DMS114 treated with DMSO at 0.1 percent for 48 hours (cell line): ENCODE data around the gene PECR.

ENCODE experiments used
- DNase-seq: peaks from one replicate; lab custom pipeline; 2025; ENCODE audit not compliant: unreplicated experiment; lab: John Stamatoyannopoulos, UW

PECR gene

DNA sequence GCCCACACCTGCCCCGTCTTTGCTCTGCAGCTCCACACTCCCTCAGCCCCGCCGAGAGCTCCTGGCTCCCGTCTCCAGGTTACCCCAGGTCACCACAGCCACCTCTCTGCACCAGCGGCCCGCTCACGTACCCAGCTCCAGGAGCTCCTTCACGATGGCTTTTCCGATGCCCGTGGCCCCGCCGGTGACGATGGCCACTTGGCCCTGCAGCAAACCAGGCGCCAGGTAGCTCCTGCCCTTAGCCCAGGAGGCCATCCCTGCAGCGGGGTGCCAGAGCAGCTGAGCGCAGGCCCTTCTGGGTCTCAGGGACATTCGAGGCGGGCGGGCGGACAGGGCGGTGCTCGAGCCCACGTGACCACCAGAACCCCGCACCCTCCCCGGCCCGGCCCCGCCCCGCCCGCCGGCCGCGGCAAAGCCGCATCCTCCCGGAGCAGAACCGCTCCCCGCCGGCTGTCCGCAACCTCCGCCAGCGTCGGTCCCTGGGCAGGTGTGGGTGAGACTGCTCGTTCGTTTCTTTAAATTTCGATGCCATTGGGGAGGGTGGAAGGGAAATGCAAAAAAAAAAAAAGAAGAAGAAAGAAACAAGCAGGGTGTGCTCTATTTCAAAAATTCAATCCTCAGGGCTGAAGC lies at the start of gene PECR, which contains the start of gene TMEM169:
Gene PECR (minus strand): TSS at position 323 of the 630 bp plus-strand sequence. CDS start 68 bp downstream, at position 255.
Gene TMEM169 (plus strand): TSS at position 433 of the 630 bp plus-strand sequence. CDS start 14,045 bp downstream, outside the sequence.
- DNase-seq = peak; percentile 36

GRCh38 chr2:216130346-216130971 lies 48.9 kb upstream of the PECR start:
- no peak for DNase-seq

DNA sequence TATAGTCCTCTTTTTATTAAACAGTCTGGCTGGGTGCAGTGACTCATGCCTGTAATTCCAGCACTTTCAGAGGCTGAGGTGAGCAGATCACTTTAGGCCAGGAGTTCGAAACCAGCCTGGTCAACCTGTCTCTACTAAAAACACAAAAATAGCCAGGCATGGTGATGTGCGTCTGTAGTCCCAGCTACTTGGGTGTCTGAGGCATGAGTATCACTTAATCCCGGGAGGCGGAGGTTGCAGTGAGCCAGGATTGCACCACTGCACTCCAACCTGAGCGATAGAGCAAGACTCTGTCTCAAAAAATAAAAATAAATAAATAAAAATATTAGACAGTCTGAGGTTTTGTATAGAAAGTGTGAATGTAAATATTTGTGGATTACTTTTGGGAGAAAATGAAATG lies 45.3 kb upstream of the PECR start:
- no peak for DNase-seq

GRCh38 chr2:216121255-216121654 lies 39.6 kb upstream of the PECR start:
- DNase-seq = no peak

GRCh38 chr2:216119986-216120385 lies 38.4 kb upstream of the PECR start:
- DNase-seq = no peak

- DNase-seq = no peak
Measured at GRCh38 chr2:216119146-216119545, 37.5 kb upstream of the PECR start.

DNA sequence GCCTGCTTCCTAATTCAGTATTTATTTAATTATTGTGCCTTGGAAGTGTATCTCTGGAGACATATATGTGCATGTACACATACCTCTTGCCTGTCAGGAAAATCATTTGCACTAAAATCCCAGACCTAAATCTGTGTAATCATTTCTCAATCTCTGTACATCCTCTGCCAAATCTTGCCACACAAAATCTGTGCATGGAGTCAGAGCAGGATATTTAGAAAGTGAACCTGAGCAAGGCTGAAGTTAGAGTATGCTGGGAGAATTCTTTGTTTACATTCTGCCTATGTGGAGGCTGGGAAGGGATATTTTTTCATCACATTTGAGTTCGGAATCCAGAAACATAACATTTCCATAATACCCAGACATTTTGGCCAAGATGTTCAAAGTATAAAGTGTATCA lies 36.9 kb upstream of the PECR start:
- no peak for DNase-seq

DNA sequence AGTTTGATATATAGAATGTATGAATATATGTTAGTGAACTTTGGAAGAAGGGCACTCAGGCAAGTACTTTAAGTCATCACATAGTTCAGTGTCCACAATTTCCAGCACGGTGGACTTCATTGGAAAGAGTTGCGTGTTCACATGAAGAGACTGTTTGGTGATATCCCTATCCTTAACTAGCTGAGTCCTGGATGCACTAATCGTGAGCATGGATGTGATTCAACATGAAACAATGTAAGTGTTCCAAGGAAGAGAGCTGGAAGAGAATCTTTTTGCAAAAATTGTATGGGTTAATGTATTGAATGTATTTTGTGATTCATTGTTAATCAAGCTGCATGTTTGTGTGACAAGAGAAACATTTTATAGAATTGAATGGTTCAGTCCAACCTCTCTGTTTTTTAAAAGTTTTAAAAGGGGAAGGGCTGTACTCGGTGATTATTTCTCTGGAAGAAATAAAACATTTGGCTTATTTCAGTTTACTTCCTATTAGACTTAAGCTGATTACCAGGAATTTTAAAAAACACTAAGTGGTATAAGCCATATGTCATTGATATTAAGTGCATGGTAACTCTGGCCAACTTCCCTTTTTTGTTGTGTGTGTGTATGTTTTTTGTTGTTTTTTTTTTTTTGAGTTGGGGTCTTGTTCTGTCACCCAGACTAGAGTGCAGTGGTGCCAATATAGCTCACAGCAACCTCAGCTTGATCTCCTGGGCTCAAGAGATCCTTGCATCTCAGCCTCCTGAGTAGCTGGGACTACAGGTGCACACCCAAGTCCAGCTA lies 36.1 kb upstream of the PECR start:
- DNase-seq = no peak

GRCh38 chr2:216116418-216116817 lies 34.8 kb upstream of the PECR start:
- DNase-seq = no peak

GRCh38 chr2:216114714-216115531 lies 33.3 kb upstream of the PECR start:
- peak; percentile 97 for DNase-seq

DNA sequence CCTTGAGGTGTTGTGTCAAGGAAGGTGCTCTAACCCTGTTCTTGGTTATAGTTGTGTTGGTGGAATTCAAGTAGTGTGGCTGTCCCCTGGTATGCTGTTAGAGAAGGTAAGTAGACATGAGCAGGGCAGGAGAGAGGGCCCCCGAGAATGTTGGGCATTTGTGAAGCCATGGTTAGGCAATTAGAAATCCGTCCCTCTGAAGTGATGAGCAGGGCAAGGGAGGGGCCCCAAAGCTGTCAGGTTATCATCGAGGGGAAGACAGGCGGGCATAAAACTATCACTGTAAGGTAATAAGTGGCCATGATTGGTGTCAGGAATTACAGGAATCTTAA lies 32.7 kb upstream of the PECR start:
- no peak for DNase-seq

DNA sequence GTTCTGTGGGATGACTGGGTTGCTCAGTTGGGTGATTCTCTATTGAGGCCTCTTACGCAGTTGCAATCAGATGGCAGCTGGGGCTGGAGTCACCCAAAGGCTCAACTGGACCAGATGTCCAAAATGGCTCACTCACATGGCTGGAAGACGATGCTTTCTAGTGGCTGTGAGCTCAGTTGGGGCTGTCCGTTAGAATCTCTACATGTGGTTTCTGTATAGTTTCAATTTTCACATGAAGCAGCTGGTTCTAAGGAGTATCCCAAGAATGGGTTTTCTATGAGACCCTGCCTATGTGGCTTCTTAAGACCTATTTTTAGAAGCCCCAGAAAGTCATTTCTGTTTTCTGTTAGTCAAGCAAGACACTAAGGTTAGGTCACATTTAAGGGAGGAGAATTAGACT lies 32.0 kb upstream of the PECR start:
- no peak for DNase-seq

GRCh38 chr2:216112926-216113325 lies 31.3 kb upstream of the PECR start:
- DNase-seq = no peak

DNA sequence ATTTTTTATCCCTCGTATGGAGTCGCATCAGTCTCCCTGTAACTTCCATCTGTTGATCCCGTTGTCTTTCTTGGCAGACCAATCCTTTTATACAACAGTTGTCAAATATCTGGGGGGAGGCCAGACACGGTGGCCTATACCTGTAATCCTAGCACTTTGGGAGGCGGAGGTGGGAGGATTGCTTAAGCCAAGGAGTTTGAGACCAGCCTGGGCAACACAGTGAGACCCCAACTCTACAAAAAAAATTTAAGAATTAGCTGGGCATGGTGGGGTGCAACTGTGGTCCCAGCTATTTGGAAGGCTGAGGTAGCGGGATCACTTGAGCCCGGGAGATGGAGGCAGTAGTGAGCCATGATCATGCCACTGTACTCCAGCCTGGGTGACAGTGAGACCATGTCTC lies 29.5 kb upstream of the PECR start:
- DNase-seq = no peak

DNA sequence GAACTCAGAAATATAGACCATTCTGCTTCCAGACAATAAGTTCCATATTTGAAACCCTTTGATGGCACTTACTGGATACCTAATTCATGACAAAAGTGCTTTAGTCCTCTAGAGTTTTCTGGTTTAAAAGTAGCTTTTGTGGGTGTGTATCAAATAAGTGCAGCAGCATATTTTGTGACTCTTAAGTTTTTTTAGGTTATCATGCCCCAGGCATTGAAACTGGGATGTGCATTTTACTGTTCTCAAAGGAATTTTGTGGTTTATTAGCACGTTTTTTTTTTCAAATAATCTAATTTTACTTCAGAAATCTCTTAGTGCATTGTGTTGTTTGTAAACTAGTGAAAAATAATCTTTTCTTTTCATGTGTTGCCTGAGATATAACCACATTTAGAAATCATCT lies 29.0 kb upstream of the PECR start:
- no peak for DNase-seq

- DNase-seq = peak; percentile 16
Measured at GRCh38 chr2:216109962-216110614, 28.5 kb upstream of the PECR start.

GRCh38 chr2:216108967-216109921 lies 27.6 kb upstream of the PECR start, which contains the start of gene XRCC5:
Gene XRCC5, plus strand, starts transcription at chr2:216109348. Its CDS starts 89 bp downstream, at chr2:216109437.
- peak; percentile 89 for DNase-seq

DNA sequence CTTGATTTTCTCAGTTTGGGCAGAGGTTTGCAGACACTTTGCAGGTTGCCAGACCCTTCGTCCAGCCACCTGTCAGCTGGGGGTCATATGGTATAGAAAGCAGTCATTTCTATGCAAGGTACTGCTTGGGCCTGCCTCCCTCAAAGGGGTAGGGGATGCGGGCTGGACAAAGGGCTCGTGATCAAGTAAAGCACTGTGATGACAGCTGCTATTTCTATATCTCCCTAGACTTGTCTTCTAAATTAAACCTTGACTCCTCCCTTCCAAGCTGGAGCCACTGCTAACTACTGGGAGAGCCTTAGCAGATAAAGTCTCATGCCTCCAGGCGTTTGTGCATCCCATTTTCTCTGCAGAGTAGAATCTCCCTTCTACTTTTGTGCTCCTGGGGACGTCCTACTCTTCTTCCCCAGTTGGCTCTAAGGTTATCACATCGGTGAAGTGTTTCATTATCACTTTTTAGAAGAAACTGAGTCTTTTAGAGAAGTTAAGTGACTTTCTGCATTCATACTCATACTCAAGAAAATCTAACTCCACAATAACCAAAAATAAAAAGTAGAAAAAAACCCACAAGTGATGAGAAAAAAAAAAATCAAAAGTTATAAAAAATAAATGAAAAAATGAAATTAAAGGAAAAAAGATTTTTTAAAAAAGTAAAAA lies 26.8 kb upstream of the PECR start:
- no peak for DNase-seq

- DNase-seq = no peak
Measured at GRCh38 chr2:216107760-216108159, 26.2 kb upstream of the PECR start.
